Cardiac muscle cell (in vitro differentiated cells and primary cell): ENCODE measurements around the gene CNIH3. TPM values are rescaled to one million over a fixed set of nuclear protein-coding genes. Genes with fewer than 3 reads are reported as not detected.
A peak's percentile ranks its signal among the peaks of the same experiment; 100 is the strongest.

Experiments used
- DNase-seq, 2 donors: peaks; one replicate each; pipeline versions ENCODE4 v3.0.0 to v3.0.0-alpha.2; 2010 to 2017; ENCODE audit warnings: low read depth in 1 of 2, low spot score in 1 of 2
- H3K27ac ChIP-seq: fragments of 200-600 bp; sonication (generic); 2 replicates; pipeline ENCODE4 v1.5.1; 2016
- H3K27me3 ChIP-seq: fragments of 200-600 bp; sonication (generic); 2 replicates; pipeline ENCODE4 v1.6.0; 2016; ENCODE audit warnings: control low read depth
- H3K36me3 ChIP-seq: fragments of 200-600 bp; sonication (generic); 2 replicates; pipeline ENCODE4 v1.5.1; 2016; ENCODE audit warnings: control low read depth
- H3K4me1 ChIP-seq: fragments of 200-600 bp; sonication (generic); 2 replicates; pipeline ENCODE4 v1.8.1; 2017; ENCODE audit warnings: low read depth, mild to moderate bottlenecking, mixed run types
- H3K4me3 ChIP-seq: fragments of 200-600 bp; sonication (generic); 2 replicates; pipeline ENCODE4 v1.5.1; 2016; ENCODE audit warnings: mild to moderate bottlenecking
- H3K9me3 ChIP-seq: fragments of 200-600 bp; sonication (generic); 2 replicates; pipeline ENCODE4 v1.5.1; 2017; ENCODE audit warnings: low read depth, mild to moderate bottlenecking, control low read depth
- polyA plus RNA-seq: library from polyadenylated mRNA; unstranded; fragments of >200 nt; fragmentation: Nextera tagmentation; extraction: Ambion mirVana; gene quantifications from 2 replicates; pipeline ENCODE4 v1.2.1, GENCODE V29; 2016
- total RNA-seq: library from RNA; depleted of rRNA; stranded (reverse); fragments of >200 nt; gene quantifications from 2 replicates; pipeline ENCODE4 v1.2.3, GENCODE V29; 2016
- TF ChIP-seq, protein P1 (sequence below): IDR thresholded peaks from 2 replicates; pipeline ENCODE4 v1.5.1; 2012; ENCODE audit warnings: low read depth, mild to moderate bottlenecking, low read length

Gene CNIH3
- total and polyA plus RNA-seq, 2 experiments from 2014 or later: 3.2 to 4.2 TPM

- TF ChIP-seq, protein P1, sequence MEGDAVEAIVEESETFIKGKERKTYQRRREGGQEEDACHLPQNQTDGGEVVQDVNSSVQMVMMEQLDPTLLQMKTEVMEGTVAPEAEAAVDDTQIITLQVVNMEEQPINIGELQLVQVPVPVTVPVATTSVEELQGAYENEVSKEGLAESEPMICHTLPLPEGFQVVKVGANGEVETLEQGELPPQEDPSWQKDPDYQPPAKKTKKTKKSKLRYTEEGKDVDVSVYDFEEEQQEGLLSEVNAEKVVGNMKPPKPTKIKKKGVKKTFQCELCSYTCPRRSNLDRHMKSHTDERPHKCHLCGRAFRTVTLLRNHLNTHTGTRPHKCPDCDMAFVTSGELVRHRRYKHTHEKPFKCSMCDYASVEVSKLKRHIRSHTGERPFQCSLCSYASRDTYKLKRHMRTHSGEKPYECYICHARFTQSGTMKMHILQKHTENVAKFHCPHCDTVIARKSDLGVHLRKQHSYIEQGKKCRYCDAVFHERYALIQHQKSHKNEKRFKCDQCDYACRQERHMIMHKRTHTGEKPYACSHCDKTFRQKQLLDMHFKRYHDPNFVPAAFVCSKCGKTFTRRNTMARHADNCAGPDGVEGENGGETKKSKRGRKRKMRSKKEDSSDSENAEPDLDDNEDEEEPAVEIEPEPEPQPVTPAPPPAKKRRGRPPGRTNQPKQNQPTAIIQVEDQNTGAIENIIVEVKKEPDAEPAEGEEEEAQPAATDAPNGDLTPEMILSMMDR: no peak
- Histone ChIP-seq H3K27ac (no peak overlapping the region), H3K4me1 (no peaks in the 10 kb centered on the region), H3K27me3 (no peaks in the 10 kb centered on the region), H3K4me3 (no peak overlapping the region), H3K36me3 (no peaks in the 10 kb centered on the region), H3K9me3 (no peaks in the 10 kb centered on the region)
- no peak for DNase-seq
Observed at GRCh38 chr1:224696021-224696420, 79.9 kb downstream of the CNIH3 start.

- no peak overlapping the region for H3K27ac ChIP-seq
- H3K4me3 ChIP-seq: no peak overlapping the region
- no peaks in the 10 kb centered on the region for H3K9me3 ChIP-seq
- H3K4me1 ChIP-seq: no peaks in the 10 kb centered on the region
- DNase-seq: peak in 1 of 2 donors; percentile 56
- no peaks in the 10 kb centered on the region for H3K27me3 ChIP-seq
- TF ChIP-seq, protein P1: no peak
- H3K36me3 ChIP-seq: no peaks in the 10 kb centered on the region
Observed at GRCh38 chr1:224696891-224697765, 81.0 kb downstream of the CNIH3 start.

- Histone ChIP-seq H3K27me3 (no peaks in the 10 kb centered on the region), H3K4me1 (no peaks in the 10 kb centered on the region), H3K36me3 (no peaks in the 10 kb centered on the region), H3K4me3 (no peak overlapping the region), H3K27ac (no peak overlapping the region), H3K9me3 (no peaks in the 10 kb centered on the region)
- TF ChIP-seq, protein P1: no peak
- peak in 1 of 2 donors; percentile 29 for DNase-seq
Observed at GRCh38 chr1:224698015-224698451, 81.9 kb downstream of the CNIH3 start.

- DNase-seq: peak; percentile 6 to 41
- Histone ChIP-seq H3K27me3 (no peaks in the 10 kb centered on the region), H3K4me3 (no peak overlapping the region), H3K9me3 (no peaks in the 10 kb centered on the region), H3K4me1 (no peaks in the 10 kb centered on the region), H3K36me3 (no peaks in the 10 kb centered on the region), H3K27ac (no peak overlapping the region)
- TF ChIP-seq, protein P1: peak; percentile 56
Observed at GRCh38 chr1:224700918-224701531, 84.9 kb downstream of the CNIH3 start.

- H3K27ac ChIP-seq: no peak overlapping the region
- TF ChIP-seq, protein P1: no peak
- DNase-seq: no peak
Observed at GRCh38 chr1:224703702-224704101, 87.6 kb downstream of the CNIH3 start.

More at GRCh38 chr1:224703702-224704101, 87.6 kb downstream of the CNIH3 start:
- H3K4me3 ChIP-seq: no peak overlapping the region
- H3K36me3 ChIP-seq: no peaks in the 10 kb centered on the region
- no peaks in the 10 kb centered on the region for H3K9me3 ChIP-seq
- H3K4me1 ChIP-seq: no peaks in the 10 kb centered on the region
- H3K27me3 ChIP-seq: no peaks in the 10 kb centered on the region
